OCI-LY3 (cell line): ENCODE results near the gene ZNF493.

Experiments used
- H2AFZ ChIP-seq: fragments of 200-600, 300-600 bp; shearing (Covaris generic); 2 replicates; pipeline ENCODE4 v1.6.0; 2014; ENCODE audit warnings: antibody characterized with exemption, low read depth, low read length
- H3K27ac ChIP-seq: fragments of 200-600, 300-600 bp; sonication (generic); 2 replicates; pipeline ENCODE4 v1.5.1; 2014; ENCODE audit warnings: mild to moderate bottlenecking, low read length, moderate library complexity, mixed read lengths
- H3K27me3 ChIP-seq: fragments of 200-600, 300-600 bp; sonication (generic); 2 replicates; pipeline ENCODE4 v1.6.1; 2014; ENCODE audit warnings: low read depth, low read length, mixed read lengths
- H3K36me3 ChIP-seq: fragments of 200-600, 300-600 bp; sonication (generic); replicated peaks from 2 replicates; pipeline ENCODE3; 2014; ENCODE audit warnings: low read depth, low read length, mixed read lengths
- H3K4me1 ChIP-seq: fragments of 300-600, 200-600 bp; sonication (generic); 2 replicates; pipeline ENCODE4 v1.6.1; 2014; ENCODE audit warnings: low read length, mixed read lengths
- H3K4me2 ChIP-seq: fragments of 200-600, 300-600 bp; sonication (generic); 2 replicates; pipeline ENCODE4 v1.6.1; 2014; ENCODE audit warnings: low read length, mixed read lengths
- H3K4me3 ChIP-seq: fragments of 300-600, 200-600 bp; sonication (generic); 2 replicates; pipeline ENCODE4 v1.5.1; 2014; ENCODE audit warnings: antibody characterized with exemption, mild to moderate bottlenecking, low read length, moderate library complexity
- H3K79me2 ChIP-seq: fragments of 300-600, 200-600 bp; shearing (Covaris generic); 2 replicates; pipeline ENCODE4 v1.6.1; 2014; ENCODE audit warnings: mild to moderate bottlenecking, low read length, mixed read lengths
- H3K9ac ChIP-seq: fragments of 300-600, 200-600 bp; shearing (Covaris generic); 2 replicates; pipeline ENCODE4 v1.6.0; 2014; ENCODE audit warnings: mild to moderate bottlenecking, low read length, moderate library complexity
- H3K9me3 ChIP-seq: fragments of 200-600, 300-600 bp; shearing (Covaris generic); 2 replicates; pipeline ENCODE4 v1.6.1; 2014; ENCODE audit warnings: low read length, mixed read lengths; ENCODE audit not compliant: insufficient read depth
- H4K20me1 ChIP-seq: fragments of 200-600, 300-600 bp; sonication (generic); 2 replicates; pipeline ENCODE4 v1.6.1; 2016; ENCODE audit warnings: low read length, mixed read lengths; ENCODE audit not compliant: insufficient read depth
- CTCF ChIP-seq: fragments of 200-600, 300-600 bp; sonication (generic); IDR thresholded peaks from 2 replicates; pipeline ENCODE4 v1.5.1; 2014; ENCODE audit warnings: antibody characterized with exemption, low read length, low read depth
- EZH2phosphoT487 ChIP-seq: fragments of 200-600 bp; shearing (Covaris generic); IDR thresholded peaks from 2 replicates; pipeline ENCODE4 v1.6.1; 2018; ENCODE audit warnings: antibody characterized with exemption, mixed run types, low read depth

ZNF493 gene

GRCh38 chr19:21432590-21432989 is 35.7 kb downstream of the ZNF493 start:
- no peak overlapping the region for H3K27ac ChIP-seq
- H3K9me3 ChIP-seq, result peaks cover 5% of the 10 kb centered on the region; the same call in 1 of the 2 replicates
- H3K4me1 ChIP-seq, result peaks cover 8% of the 10 kb centered on the region; the same call in 1 of the 2 replicates
- no peaks in the 10 kb centered on the region for H3K27me3 ChIP-seq
- no peak for TF ChIP-seq EZH2phosphoT487
- no peak for TF ChIP-seq CTCF
- no peaks in the 10 kb centered on the region for H4K20me1 ChIP-seq
- H3K36me3 ChIP-seq, result no peaks in the 10 kb centered on the region
- H3K79me2 ChIP-seq, result no peaks in the 10 kb centered on the region
- H3K4me3 ChIP-seq, result no peak overlapping the region
- H2AFZ ChIP-seq, result no peak overlapping the region
- H3K9ac ChIP-seq, result no peak overlapping the region
- H3K4me2 ChIP-seq, result no peak overlapping the region

GRCh38 chr19:21434516-21434915 is 37.6 kb downstream of the ZNF493 start:
- peaks cover 8% of the 10 kb centered on the region; the same call in 1 of the 2 replicates for H3K4me1 ChIP-seq

GRCh38 chr19:21434967-21435544 is 38.1 kb downstream of the ZNF493 start:
- no peak overlapping the region for H3K4me2 ChIP-seq
- H3K27me3 ChIP-seq, result no peaks in the 10 kb centered on the region
- H3K27ac ChIP-seq, result no peak overlapping the region
- no peak overlapping the region for H2AFZ ChIP-seq
- peaks cover 8% of the 10 kb centered on the region; the same call in 1 of the 2 replicates for H3K9me3 ChIP-seq
- H3K4me3 ChIP-seq, result no peak overlapping the region
- H3K36me3 ChIP-seq, result no peaks in the 10 kb centered on the region
- TF ChIP-seq CTCF (no peak), EZH2phosphoT487 (no peak)
- no peaks in the 10 kb centered on the region for H4K20me1 ChIP-seq
- peaks cover 8% of the 10 kb centered on the region; the same call in 1 of the 2 replicates for H3K4me1 ChIP-seq
- H3K79me2 ChIP-seq, result no peaks in the 10 kb centered on the region
- H3K9ac ChIP-seq, result no peak overlapping the region

More at GRCh38 chr19:21434516-21434915, 37.6 kb downstream of the ZNF493 start:
- peaks cover 8% of the 10 kb centered on the region; the same call in 1 of the 2 replicates for H3K9me3 ChIP-seq
- H3K9ac ChIP-seq, result no peak overlapping the region
- no peaks in the 10 kb centered on the region for H4K20me1 ChIP-seq
- TF ChIP-seq CTCF, result no peak
- no peak for TF ChIP-seq EZH2phosphoT487
- no peaks in the 10 kb centered on the region for H3K36me3 ChIP-seq
- no peak overlapping the region for H3K4me3 ChIP-seq
- no peaks in the 10 kb centered on the region for H3K27me3 ChIP-seq
- no peaks in the 10 kb centered on the region for H3K79me2 ChIP-seq
- H3K4me2 ChIP-seq, result no peak overlapping the region
- no peak overlapping the region for H3K27ac ChIP-seq
- no peak overlapping the region for H2AFZ ChIP-seq

DNA sequence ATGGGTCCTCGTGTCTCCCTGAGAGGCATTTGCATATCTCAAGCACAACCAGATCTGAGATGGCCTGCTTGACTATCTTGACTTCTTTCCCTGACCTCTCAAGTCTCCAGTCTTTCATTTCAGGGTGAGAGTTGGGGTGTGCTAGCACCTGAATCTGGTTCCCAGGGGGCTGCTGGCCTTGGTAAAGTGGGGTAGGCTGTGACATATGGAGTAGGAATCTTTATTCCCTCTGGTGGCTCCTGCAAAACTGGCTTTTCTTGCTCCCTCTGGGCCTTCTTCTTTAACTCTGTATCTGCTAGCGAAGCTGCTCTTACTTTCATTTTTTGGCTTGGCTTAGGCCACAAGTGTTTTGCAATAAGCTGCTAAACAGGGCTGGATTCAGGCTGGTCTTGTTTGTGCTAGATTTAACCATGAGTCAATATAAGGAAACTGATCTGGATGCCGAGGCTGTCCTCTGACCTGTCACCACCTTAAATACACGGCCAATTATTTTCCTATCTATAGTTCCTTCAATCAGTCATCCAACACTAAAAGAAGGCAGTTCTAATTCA is 42.3 kb downstream of the ZNF493 start:
- H3K36me3 ChIP-seq, result no peaks in the 10 kb centered on the region
- H3K27ac ChIP-seq, result no peak overlapping the region
- H2AFZ ChIP-seq, result no peak overlapping the region
- no peaks in the 10 kb centered on the region for H3K27me3 ChIP-seq
- no peaks in the 10 kb centered on the region for H4K20me1 ChIP-seq
- H3K4me1 ChIP-seq, result no peaks in the 10 kb centered on the region
- peaks cover 10% of the 10 kb centered on the region; the same call in 1 of the 2 replicates for H3K9me3 ChIP-seq
- no peaks in the 10 kb centered on the region for H3K79me2 ChIP-seq
- H3K4me3 ChIP-seq, result no peak overlapping the region
- H3K9ac ChIP-seq, result no peak overlapping the region
- H3K4me2 ChIP-seq, result no peak overlapping the region
- TF ChIP-seq EZH2phosphoT487, result no peak
- no peak for TF ChIP-seq CTCF
